Transverse colon (tissue), 4 donors: Measurements from ENCODE around the gene SRRM3. TPM values are rescaled to one million over a fixed set of nuclear protein-coding genes. Genes with fewer than 3 reads are reported as not detected.

Experiments used
- DNase-seq: peaks from one replicate; pipeline ENCODE4 v3.0.0-alpha.2; 2019
- H3K27ac ChIP-seq, 4 donors: fragments of 200-600 bp; sonication (generic); 2 replicates each; pipeline ENCODE4 v1.5.1; 2016 to 2018; ENCODE audit warnings: inconsistent platforms in 4 of 4
- H3K27me3 ChIP-seq: fragments of 200-600 bp; sonication (generic); 2 replicates; pipeline ENCODE4 v1.5.1; 2017; ENCODE audit warnings: inconsistent platforms
- H3K36me3 ChIP-seq, 4 donors: fragments of 200-600 bp; sonication (generic); 2 replicates each; pipeline ENCODE4 v1.5.1; 2017 to 2019; ENCODE audit warnings: inconsistent platforms in 4 of 4
- H3K4me1 ChIP-seq, 4 donors: fragments of 200-600 bp; sonication (generic); 2 replicates each; pipeline ENCODE4 v1.5.1; 2017 to 2020; ENCODE audit warnings: inconsistent platforms in 4 of 4
- H3K4me3 ChIP-seq, 4 donors: fragments of 200-600 bp; sonication (generic); 1 replicate in 1 of 4; 2 replicates in 3 of 4; pipeline versions ENCODE4 v1.5.1 to v1.6.1; 2017 to 2019; ENCODE audit warnings: inconsistent platforms in 4 of 4
- H3K9me3 ChIP-seq, 2 donors: fragments of 200-600 bp; sonication (generic); 2 replicates each; pipeline ENCODE4 v1.5.1; 2017 to 2019; ENCODE audit warnings: inconsistent platforms in 2 of 2
- CTCF ChIP-seq, 5 experiments: fragments of 200-600 bp in 3 of 5; fragments of 450-650 bp in 2 of 5; sonication (generic) in 3 of 5; IDR thresholded peaks; 1 replicate in 2 of 5; 2 replicates in 3 of 5; pipeline ENCODE4 v1.5.1; 2016 to 2017; ENCODE audit warnings: antibody characterized with exemption in 5 of 5, inconsistent platforms in 3 of 5, mild to moderate bottlenecking in 2 of 5, moderate library complexity in 1 of 5
- EP300 ChIP-seq: sonication (generic); formaldehyde crosslinking; IDR thresholded peaks from one replicate; pipeline ENCODE4 v1.6.1; 2017; ENCODE audit warnings: antibody characterized with exemption, low read depth
- POLR2A ChIP-seq: fragments of 450-650 bp; IDR thresholded peaks from one replicate; pipeline ENCODE4 v1.6.1; 2016; ENCODE audit warnings: antibody characterized with exemption, mild to moderate bottlenecking, moderate library complexity
- POLR2AphosphoS5 ChIP-seq, 3 donors: sonication (generic); formaldehyde crosslinking; IDR thresholded peaks; one replicate each; pipeline ENCODE4 v1.6.1; 2016; ENCODE audit warnings: antibody characterized with exemption in 3 of 3
- WGBS, 2 donors: methylation state at CpG; one replicate each; pipeline ENCODE4 v1.1.5; 2018; ENCODE audit warnings: low coverage in 1 of 2; 5-methylcytosine and 5-hydroxymethylcytosine counted together
- in situ Hi-C, 4 donors: fragments of 200-750 bp; cut with MboI; loops; one replicate each; pipeline versions ENCODE4 v1.15.0 to v1.15.1; 2017; ENCODE audit warnings: low sequenced_read_pairs in 3 of 4, low pct_ligation_motif_present in 1 of 4, low pct_unique_long_range_greater_than_20kb in 1 of 4
- intact Hi-C: fragments of 100-400 bp; cut with DNase I; formaldehyde crosslinking; loops from one replicate; pipeline ENCODE4 v1.15.1; 2023; ENCODE audit warnings: low total_unique reads
- total RNA-seq, 4 donors: library from RNA; depleted of rRNA; stranded (reverse); fragments of >200 nt; gene quantifications; one replicate each; pipeline ENCODE4 v1.1.0, GENCODE V29; 2016

SRRM3 gene
- total RNA-seq, 4 donors from 2014 or later, result 0.82 to 1.4 (median 1.1) TPM; not detected in 1

GRCh38 chr7:76244781-76245391, 43.2 kb downstream of the SRRM3 start:
- H3K4me3 ChIP-seq, result no peak overlapping the region
- WGBS, 2 donors, result 15 to 37% methylated on average over 1 to 3 of the region's 3 CpGs
- DNase-seq, result no peak
- no peaks in the 10 kb centered on the region for H3K36me3 ChIP-seq
- intact Hi-C loops (no loop called here), in situ Hi-C loops (no loop called here)
- TF ChIP-seq CTCF (IDR thresholded peaks at IDR 0.05) (no peak), POLR2AphosphoS5 (IDR thresholded peaks at IDR 0.05) (no peak), EP300 (no peak), POLR2A (no peak)
- H3K27me3 ChIP-seq, result no peaks in the 10 kb centered on the region
- H3K27ac ChIP-seq, result no peak overlapping the region
- H3K9me3 ChIP-seq, result no peaks in the 10 kb centered on the region
- H3K4me1 ChIP-seq, result no peaks in the 10 kb centered on the region

GRCh38 chr7:76246804-76247389, 45.2 kb downstream of the SRRM3 start:
- H3K9me3 ChIP-seq, result no peaks in the 10 kb centered on the region
- H3K4me3 ChIP-seq, result no peak overlapping the region
- no peaks in the 10 kb centered on the region for H3K36me3 ChIP-seq
- no peaks in the 10 kb centered on the region for H3K4me1 ChIP-seq
- no peak for TF ChIP-seq POLR2A
- no peak for TF ChIP-seq CTCF (IDR thresholded peaks at IDR 0.05)
- no peak for TF ChIP-seq EP300
- no peak for TF ChIP-seq POLR2AphosphoS5 (IDR thresholded peaks at IDR 0.05)
- in situ Hi-C loops (no loop called here), intact Hi-C loops (no loop called here)
- peaks cover under 1% of the 10 kb centered on the region for H3K27me3 ChIP-seq
- no peak for DNase-seq
- no peak overlapping the region for H3K27ac ChIP-seq
- 65% methylated on average over 5 of the region's 5 CpGs; no CpG with 5 or more reads in 1 of the 2 donors for WGBS, 2 donors

GRCh38 chr7:76247938-76248337, 46.2 kb downstream of the SRRM3 start:
- no peaks in the 10 kb centered on the region for H3K4me1 ChIP-seq
- in situ Hi-C loops (no loop called here), intact Hi-C loops (no loop called here)
- no peak for DNase-seq
- WGBS, 2 donors, result 87 to 100% methylated on average over 3 to 10 of the region's 10 CpGs
- TF ChIP-seq POLR2AphosphoS5 (IDR thresholded peaks at IDR 0.05) (no peak), POLR2A (no peak), EP300 (no peak), CTCF (IDR thresholded peaks at IDR 0.05) (no peak)
- H3K4me3 ChIP-seq, result no peak overlapping the region
- no peaks in the 10 kb centered on the region for H3K36me3 ChIP-seq
- H3K9me3 ChIP-seq, result no peaks in the 10 kb centered on the region
- no peak overlapping the region for H3K27ac ChIP-seq
- H3K27me3 ChIP-seq, result peaks cover 5% of the 10 kb centered on the region

GRCh38 chr7:76252021-76252420, 50.3 kb downstream of the SRRM3 start:
- Histone ChIP-seq H3K4me1 (no peaks in the 10 kb centered on the region), H3K4me3 (no peak overlapping the region), H3K36me3 (no peaks in the 10 kb centered on the region), H3K27ac (no peak overlapping the region), H3K27me3 (peaks cover 13% of the 10 kb centered on the region), H3K9me3 (no peaks in the 10 kb centered on the region)
- DNase-seq, result no peak
- in situ Hi-C loops, result no loop called here
- TF ChIP-seq CTCF (IDR thresholded peaks at IDR 0.05), result no peak
- no peak for TF ChIP-seq POLR2A
- TF ChIP-seq POLR2AphosphoS5 (IDR thresholded peaks at IDR 0.05), result no peak
- TF ChIP-seq EP300, result no peak
- WGBS, 2 donors, result 74 to 89% methylated on average over 3 to 6 of the region's 6 CpGs
- intact Hi-C loops, result no loop called here
